HL-60/S4 treated with retinoic acid at 250 ng/mL for 4 days and 3 days (cell line): ENCODE data around the gene GSE1.

Source experiments
- in situ Hi-C: fragments of 300-500 bp; cut with MboI; formaldehyde crosslinking; loops from 2 replicates; pipeline ENCODE4 v1.7.0; 2022; ENCODE audit warnings: low sequenced_read_pairs

GSE1 gene

DNA sequence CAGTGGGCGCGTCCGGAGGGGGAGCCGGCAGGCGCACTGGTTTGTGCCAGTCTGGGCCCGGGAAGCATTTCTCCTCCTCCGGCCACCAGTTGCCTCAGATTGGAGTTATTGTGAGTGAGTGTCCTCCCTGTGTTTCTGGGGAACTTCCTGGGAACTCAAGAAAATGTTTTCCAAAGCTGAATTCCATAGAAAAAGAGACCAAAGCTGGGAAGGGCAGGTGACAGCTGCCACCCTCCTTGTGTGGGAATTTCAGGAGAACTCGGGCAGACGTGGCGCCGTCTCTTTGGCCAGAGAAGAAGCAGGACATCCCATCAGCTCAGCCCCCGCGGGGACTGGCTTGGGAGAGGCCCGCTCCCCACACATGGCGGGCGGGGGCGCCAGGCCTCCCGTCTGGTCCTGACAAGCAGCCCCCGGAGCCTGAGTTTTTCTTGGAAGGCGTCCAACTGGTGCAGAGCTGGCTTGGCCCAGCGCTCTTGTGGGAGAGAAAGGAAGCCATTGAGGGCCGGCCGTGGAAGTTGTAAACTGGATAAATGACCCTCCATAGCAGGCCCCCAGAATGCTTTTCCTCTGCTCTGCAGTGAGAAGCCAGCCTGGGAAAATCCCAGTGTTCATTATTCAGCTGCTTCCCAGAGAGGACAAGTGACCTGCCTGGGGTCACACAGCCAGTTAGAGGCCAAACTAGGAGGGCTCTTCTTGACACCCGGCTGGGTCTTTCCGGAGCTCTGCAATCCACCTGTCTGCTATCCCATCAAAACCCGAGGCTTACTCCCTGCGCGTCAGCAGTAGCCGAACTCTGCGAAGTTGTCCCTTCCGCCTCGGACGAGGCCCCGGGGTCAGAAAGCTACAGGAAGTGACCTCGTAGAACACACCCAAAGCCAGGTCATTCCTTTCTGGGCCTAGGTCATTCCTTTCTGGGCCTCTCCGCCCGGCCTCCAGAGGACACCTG is 39.2 kb upstream of the GSE1 start:
- in situ Hi-C loops, result no loop called here

- in situ Hi-C loops, result no loop called here
Measured at GRCh38 chr16:85574672-85575475, 38.2 kb upstream of the GSE1 start.

GRCh38 chr16:85575920-85576319 is 37.2 kb upstream of the GSE1 start:
- in situ Hi-C loops, result no loop called here

GRCh38 chr16:85576944-85577343 is 36.2 kb upstream of the GSE1 start:
- in situ Hi-C loops, result no loop called here

GRCh38 chr16:85577899-85578598 is 35.1 kb upstream of the GSE1 start:
- in situ Hi-C loops, result no loop called here

- in situ Hi-C loops, result no loop called here
Measured at GRCh38 chr16:85578599-85578948, 34.5 kb upstream of the GSE1 start.

- in situ Hi-C loops, result no loop called here
Measured at GRCh38 chr16:85579191-85579590, 33.9 kb upstream of the GSE1 start.

GRCh38 chr16:85579923-85580580 is 33.1 kb upstream of the GSE1 start:
- in situ Hi-C loops, result no loop called here

GRCh38 chr16:85580684-85581083 is 32.4 kb upstream of the GSE1 start:
- in situ Hi-C loops, result no loop called here

DNA sequence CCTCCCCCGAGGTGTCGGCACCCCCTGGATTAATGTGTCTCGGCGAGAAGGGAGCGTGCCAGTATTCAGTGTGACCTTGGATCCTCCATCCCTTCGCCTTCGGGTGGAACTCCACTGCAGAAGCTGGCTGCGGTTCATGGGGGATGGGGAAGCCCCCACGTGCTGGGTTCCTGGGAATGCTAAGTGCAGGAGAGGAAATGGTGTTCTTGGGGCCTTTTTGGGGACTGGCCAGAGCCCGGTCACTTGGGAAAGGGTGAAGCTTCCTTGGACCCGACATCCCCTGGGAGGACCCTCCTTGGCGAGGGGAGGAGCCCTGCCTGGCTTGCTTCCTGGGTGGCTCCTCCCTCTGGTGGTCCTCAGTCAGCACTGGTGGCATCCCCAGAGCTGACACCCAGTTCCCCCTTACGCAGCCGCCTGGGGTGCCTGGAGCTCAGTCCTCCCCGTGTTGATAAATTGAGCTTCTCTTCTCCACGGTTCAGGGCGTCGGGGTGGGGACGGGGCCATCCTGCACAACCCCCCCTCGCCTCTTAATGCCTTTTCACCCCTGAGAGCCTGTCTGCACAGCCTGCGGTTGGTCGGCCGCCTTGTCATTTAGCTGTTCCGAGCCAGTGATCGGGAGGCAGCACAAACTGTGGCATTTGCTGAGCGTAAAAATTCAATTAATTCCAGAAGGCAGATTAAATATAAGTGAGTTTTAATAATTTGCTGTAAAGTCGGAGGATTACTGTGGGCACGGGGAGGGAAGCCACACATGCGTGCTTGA is 30.7 kb upstream of the GSE1 start:
- in situ Hi-C loops, result no loop called here

DNA sequence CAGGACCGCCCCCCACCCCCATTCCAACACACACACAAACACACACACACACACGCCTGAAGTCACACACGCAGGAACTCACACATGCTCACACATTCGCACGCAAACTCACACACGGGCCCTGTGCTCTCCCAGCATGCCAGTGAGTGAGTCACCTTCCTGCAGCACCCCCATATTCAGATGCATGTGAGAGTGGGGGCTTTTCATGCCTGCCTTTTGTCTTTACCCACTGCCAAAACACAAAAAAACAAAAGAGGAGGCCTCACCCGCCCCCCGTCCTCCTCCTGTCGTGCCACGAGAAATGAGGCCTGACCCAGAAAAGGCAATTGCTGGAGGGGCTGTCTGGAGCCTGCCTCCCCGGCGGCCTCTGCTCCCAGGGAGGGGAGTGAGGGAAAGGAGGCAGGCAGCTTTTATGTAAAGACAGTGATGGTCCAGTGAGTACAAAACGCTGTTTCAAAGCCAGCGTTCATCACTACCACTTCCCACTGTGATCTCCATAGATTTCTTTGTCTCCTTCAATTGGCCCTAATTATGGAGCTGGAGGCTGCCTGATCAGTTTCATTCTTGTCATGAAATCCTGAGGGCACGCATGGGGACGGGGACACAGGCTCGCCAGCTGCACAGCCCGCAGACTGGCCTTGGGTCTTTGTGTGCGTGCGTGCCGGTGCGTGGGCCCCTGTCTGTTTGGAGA is 29.5 kb upstream of the GSE1 start:
- in situ Hi-C loops, result no loop called here

DNA sequence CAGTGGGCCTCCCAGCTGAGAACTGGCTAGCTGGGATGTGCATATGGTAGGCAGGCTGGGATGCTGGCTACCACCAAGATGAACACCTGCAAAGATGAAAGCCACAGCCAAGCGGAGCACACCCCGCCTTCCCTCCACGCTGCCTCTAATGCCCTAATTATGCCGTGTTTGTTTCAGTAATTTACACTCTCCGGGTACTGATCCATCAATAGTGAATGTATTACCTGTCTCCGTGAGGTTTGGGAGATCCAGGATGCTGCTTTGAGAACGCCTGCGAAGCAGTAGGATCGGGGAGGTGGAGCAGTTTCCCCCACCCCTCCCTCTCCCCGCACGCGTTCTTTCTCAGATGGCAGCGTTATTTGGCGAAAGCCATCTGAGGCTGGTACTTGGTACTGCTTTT is 28.9 kb upstream of the GSE1 start:
- in situ Hi-C loops, result no loop called here

DNA sequence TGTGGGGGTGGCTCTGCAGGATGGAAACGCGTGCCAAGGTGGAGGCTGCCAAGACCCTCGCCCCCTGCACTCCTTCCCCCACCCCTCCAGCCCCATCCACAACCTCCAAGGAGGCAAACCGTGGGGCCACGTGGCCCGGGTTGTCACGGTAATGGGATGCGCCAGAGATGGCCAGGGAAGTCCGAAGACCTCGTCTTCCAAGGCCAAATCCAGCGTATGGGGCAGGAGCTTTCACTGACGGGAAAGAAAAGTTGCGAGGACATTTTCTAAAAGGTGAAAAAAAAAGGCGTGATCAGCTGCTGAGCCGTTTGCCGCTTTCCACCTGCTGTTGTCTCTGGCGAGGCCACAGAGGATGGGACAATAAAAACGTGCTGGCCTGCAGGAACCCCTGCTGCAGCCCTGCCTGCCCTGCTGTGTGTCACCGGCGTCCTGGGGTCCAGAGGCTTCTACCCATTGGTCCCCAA is 28.3 kb upstream of the GSE1 start:
- in situ Hi-C loops, result no loop called here

GRCh38 chr16:85585711-85586110 is 27.4 kb upstream of the GSE1 start:
- in situ Hi-C loops, result no loop called here

GRCh38 chr16:85586380-85587104 is 26.6 kb upstream of the GSE1 start:
- in situ Hi-C loops, result no loop called here

DNA sequence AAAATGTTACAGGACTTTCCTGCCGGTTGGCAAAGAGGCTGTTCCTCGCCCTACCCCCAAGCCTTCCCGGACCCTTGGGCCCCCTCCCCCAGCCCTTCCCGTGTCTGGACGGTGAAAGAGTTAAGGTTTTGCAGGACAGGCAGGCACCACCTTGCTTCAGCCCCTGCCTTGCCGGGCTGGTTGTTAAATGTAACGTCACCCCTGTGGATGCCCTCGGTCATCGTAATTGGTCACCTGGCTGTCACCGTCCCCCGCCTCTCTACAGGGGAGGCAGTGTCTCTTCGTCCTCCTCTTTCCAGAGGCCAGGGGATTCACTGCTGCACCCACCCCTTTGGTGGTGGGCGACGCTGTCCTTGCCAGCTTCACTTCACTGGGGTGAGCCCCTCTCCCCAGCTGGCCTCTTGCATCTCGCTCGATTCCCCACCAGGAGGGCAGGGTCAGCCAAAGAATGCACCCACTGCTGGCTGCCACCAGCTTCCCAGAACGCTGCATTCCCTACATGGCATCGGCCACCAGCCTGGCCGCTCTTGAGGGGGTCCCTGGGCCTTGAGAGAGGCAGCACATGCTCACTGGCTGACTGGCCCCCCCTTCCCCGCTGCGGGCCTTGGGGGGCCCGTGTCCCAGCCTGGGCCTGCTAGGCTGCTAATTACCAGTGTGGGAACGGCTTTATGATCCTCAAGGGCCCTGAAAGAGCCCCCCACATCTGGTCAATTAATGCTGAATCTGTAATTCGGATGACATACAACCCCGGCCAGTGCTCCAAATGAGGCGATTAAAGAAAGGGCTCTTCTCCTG is 25.2 kb upstream of the GSE1 start:
- in situ Hi-C loops, result no loop called here

DNA sequence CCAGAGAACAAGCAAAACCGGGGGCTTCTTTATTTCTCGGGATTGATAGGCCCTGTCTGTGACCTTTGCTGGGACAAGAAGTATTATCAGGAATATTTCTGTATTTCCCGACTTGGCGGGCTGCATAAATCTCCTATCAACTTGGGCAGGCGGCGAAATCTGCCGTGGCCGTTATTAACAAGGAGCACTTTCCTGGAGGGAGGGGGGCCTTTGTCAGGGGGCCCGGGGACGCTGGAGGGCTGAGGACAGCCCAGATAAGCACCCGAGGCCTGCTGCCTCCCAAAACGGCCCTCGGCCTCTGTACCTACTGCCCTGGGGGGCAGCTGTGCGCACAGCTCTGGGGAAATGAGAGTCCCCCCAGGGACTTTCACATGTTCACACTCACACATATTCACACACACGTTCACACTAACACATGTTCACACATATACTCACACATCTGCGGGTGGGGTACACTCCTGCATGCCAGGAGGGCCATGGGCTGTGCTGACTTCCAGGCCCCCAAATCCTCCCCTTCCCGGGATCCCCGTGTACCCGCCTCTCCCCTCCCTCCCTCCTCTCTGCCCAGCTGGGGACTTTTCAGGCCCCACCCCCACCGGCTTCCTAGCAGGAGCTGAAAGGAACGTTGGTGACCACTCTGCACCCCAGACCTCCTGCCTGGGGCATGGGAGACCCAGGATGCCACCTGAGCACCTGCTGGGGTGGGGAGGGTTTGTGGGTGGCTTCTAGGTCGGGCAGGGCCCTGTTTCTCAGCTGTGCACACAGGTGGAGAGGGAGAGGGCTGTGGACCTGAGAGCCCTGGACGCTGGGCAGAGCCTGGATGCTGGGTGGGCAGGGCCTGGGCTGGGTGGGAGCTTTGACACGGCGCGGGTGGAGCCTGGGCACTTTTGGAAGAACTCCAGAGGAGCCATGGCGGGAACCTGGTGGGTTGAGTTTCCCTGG is 24.3 kb upstream of the GSE1 start:
- in situ Hi-C loops, result no loop called here
